ENCODE measurements around the gene FNIP1.

The FNIP1 gene

DNA sequence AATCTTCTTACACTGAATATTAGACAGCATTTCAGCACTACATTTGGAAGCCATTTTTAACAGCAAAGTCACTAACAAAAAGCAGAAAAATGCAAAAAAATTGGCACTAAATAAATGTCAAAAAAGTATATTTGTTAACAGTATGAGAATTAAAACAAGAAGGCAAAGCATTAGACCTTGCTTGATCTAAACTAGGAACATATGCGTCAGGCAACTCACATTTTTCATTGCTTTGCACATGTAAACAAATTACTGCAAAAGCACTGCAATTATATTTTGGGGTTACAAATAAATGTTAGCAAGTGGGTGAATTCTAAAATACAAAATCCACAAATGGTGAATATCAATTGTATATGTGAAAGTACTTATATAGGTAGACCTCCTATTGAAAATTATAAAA lies 112.8 kb downstream of the FNIP1 start:
- TF ChIP-seq MAX (IDR thresholded peaks at IDR 0.05) (no peak), YY1 (IDR thresholded peaks at IDR 0.05; ENCODE audit: low read depth) (no peak), ZBTB7A (IDR thresholded peaks at IDR 0.05; ENCODE audit: low read depth) (no peak), EGR1 (IDR thresholded peaks at IDR 0.05) (no peak), FOXM1 (IDR thresholded peaks at IDR 0.05; ENCODE audit: borderline replicate concordance, low read depth) (no peak), TCF12 (IDR thresholded peaks at IDR 0.05; ENCODE audit: low read depth) (no peak), CREB1 (IDR thresholded peaks at IDR 0.05; ENCODE audit: low read depth) (no peak), EP300 (IDR thresholded peaks at IDR 0.05; ENCODE audit: borderline replicate concordance) (no peak), TEAD4 (IDR thresholded peaks at IDR 0.05) (no peak), CEBPB (IDR thresholded peaks at IDR 0.05) (no peak), NFIC (IDR thresholded peaks at IDR 0.05) (no peak), USF1 (IDR thresholded peaks at IDR 0.05) (no peak), RAD21 (IDR thresholded peaks at IDR 0.05; ENCODE audit: low read depth) (no peak), TAF1 (IDR thresholded peaks at IDR 0.05; ENCODE audit: low read depth) (no peak)
- TF ChIP-seq, protein P1, sequence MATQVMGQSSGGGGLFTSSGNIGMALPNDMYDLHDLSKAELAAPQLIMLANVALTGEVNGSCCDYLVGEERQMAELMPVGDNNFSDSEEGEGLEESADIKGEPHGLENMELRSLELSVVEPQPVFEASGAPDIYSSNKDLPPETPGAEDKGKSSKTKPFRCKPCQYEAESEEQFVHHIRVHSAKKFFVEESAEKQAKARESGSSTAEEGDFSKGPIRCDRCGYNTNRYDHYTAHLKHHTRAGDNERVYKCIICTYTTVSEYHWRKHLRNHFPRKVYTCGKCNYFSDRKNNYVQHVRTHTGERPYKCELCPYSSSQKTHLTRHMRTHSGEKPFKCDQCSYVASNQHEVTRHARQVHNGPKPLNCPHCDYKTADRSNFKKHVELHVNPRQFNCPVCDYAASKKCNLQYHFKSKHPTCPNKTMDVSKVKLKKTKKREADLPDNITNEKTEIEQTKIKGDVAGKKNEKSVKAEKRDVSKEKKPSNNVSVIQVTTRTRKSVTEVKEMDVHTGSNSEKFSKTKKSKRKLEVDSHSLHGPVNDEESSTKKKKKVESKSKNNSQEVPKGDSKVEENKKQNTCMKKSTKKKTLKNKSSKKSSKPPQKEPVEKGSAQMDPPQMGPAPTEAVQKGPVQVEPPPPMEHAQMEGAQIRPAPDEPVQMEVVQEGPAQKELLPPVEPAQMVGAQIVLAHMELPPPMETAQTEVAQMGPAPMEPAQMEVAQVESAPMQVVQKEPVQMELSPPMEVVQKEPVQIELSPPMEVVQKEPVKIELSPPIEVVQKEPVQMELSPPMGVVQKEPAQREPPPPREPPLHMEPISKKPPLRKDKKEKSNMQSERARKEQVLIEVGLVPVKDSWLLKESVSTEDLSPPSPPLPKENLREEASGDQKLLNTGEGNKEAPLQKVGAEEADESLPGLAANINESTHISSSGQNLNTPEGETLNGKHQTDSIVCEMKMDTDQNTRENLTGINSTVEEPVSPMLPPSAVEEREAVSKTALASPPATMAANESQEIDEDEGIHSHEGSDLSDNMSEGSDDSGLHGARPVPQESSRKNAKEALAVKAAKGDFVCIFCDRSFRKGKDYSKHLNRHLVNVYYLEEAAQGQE (IDR thresholded peaks at IDR 0.05; ENCODE audit: low read depth): no peak

GRCh38 chr5:131682826-131683225 lies 114.0 kb downstream of the FNIP1 start:
- no peak for TF ChIP-seq TAF1 (IDR thresholded peaks at IDR 0.05; ENCODE audit: low read depth)
- TF ChIP-seq EGR1 (IDR thresholded peaks at IDR 0.05): no peak
- TF ChIP-seq EP300 (IDR thresholded peaks at IDR 0.05; ENCODE audit: borderline replicate concordance): no peak
- no peak for TF ChIP-seq CEBPB (IDR thresholded peaks at IDR 0.05)

- TF ChIP-seq EGR1 (IDR thresholded peaks at IDR 0.05): no peak
- no peak for TF ChIP-seq CREB1 (IDR thresholded peaks at IDR 0.05; ENCODE audit: low read depth)
- TF ChIP-seq FOXM1 (IDR thresholded peaks at IDR 0.05; ENCODE audit: borderline replicate concordance, low read depth): no peak
- TF ChIP-seq CEBPB (IDR thresholded peaks at IDR 0.05): no peak
- TF ChIP-seq EP300 (IDR thresholded peaks at IDR 0.05; ENCODE audit: borderline replicate concordance): no peak
These were observed 114.6 kb downstream of the FNIP1 start for GRCh38 chr5:131682175-131682574.

DNA sequence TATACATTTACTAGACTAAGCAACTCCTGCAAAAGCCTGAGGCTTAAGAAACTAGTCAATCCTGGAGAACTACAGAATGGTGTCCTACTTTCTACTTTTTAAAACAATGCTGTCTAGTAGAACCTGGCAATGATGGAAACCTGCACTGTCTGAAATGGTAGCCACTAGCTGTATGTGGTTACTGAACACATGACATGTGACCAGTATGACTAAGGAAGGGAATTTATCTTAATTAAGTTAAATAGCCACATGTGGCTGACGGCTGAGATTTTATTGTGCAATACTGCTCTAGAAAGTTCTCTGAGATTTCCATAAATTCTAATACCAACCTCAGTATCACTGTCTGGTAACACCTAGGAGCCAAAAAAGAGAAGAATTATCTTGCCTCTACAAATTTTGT lies 116.9 kb downstream of the FNIP1 start:
- TF ChIP-seq CEBPB (IDR thresholded peaks at IDR 0.05) (peak; percentile 40; the same call in 1 of the 2 replicates), NFIC (IDR thresholded peaks at IDR 0.05) (no peak)

- no peak for TF ChIP-seq CEBPB (IDR thresholded peaks at IDR 0.05)
- TF ChIP-seq NFIC (IDR thresholded peaks at IDR 0.05): no peak
- no peak for TF ChIP-seq TEAD4 (IDR thresholded peaks at IDR 0.05)
- TF ChIP-seq ZBTB7A (IDR thresholded peaks at IDR 0.05; ENCODE audit: low read depth): no peak
- no peak for TF ChIP-seq EP300 (IDR thresholded peaks at IDR 0.05; ENCODE audit: borderline replicate concordance)
These were observed 119.7 kb downstream of the FNIP1 start for GRCh38 chr5:131677115-131677514.

GRCh38 chr5:131672776-131673175 lies 124.0 kb downstream of the FNIP1 start:
- TF ChIP-seq FOXM1 (IDR thresholded peaks at IDR 0.05; ENCODE audit: borderline replicate concordance, low read depth) (no peak), RAD21 (IDR thresholded peaks at IDR 0.05; ENCODE audit: low read depth) (no peak), EGR1 (IDR thresholded peaks at IDR 0.05) (no peak), EP300 (IDR thresholded peaks at IDR 0.05; ENCODE audit: borderline replicate concordance) (no peak), CREB1 (IDR thresholded peaks at IDR 0.05; ENCODE audit: low read depth) (no peak), TAF1 (IDR thresholded peaks at IDR 0.05; ENCODE audit: low read depth) (no peak), MAX (IDR thresholded peaks at IDR 0.05) (no peak)
- TF ChIP-seq, protein P1 (IDR thresholded peaks at IDR 0.05; ENCODE audit: low read depth): no peak

GRCh38 chr5:131671994-131672655 lies 124.7 kb downstream of the FNIP1 start:
- TF ChIP-seq USF1 (IDR thresholded peaks at IDR 0.05) (no peak), NFIC (IDR thresholded peaks at IDR 0.05) (no peak), FOXM1 (IDR thresholded peaks at IDR 0.05; ENCODE audit: borderline replicate concordance, low read depth) (no peak), CREB1 (IDR thresholded peaks at IDR 0.05; ENCODE audit: low read depth) (no peak), MAX (IDR thresholded peaks at IDR 0.05) (no peak), CEBPB (IDR thresholded peaks at IDR 0.05) (no peak), YY1 (IDR thresholded peaks at IDR 0.05; ENCODE audit: low read depth) (no peak)
